PC-9 (cell line): Measurements from ENCODE around the gene USH2A.
"Not testable (repeated sequence)": the region's sequence is repeated elsewhere in the genome, so short reads cannot be mapped to it uniquely, and the experiment has no call there.

Experiments used
- CTCF ChIP-seq: fragments of 200-600 bp; sonication (generic); conservative IDR thresholded peaks from 2 replicates; pipeline ENCODE4 v1.6.1; 2017; ENCODE audit warnings: mixed run types, antibody characterized with exemption, mild to moderate bottlenecking, moderate library complexity
- EZH2 ChIP-seq: fragments of 200-600 bp; sonication (generic); IDR thresholded peaks from 2 replicates; pipeline ENCODE4 v1.8.0; 2017; ENCODE audit warnings: antibody characterized with exemption, low read depth

GRCh38 chr1:216340542-216340941 is 82.7 kb downstream of the USH2A start:
- TF ChIP-seq EZH2, CTCF: not testable (repeated sequence)
